ENCODE data around the gene CCL27. TPM values are rescaled to one million over a fixed set of nuclear protein-coding genes. Genes with fewer than 3 reads are reported as not detected.

CCL27 gene
- total RNA-seq, 4 donors from 2014 or later: not detected

DNA sequence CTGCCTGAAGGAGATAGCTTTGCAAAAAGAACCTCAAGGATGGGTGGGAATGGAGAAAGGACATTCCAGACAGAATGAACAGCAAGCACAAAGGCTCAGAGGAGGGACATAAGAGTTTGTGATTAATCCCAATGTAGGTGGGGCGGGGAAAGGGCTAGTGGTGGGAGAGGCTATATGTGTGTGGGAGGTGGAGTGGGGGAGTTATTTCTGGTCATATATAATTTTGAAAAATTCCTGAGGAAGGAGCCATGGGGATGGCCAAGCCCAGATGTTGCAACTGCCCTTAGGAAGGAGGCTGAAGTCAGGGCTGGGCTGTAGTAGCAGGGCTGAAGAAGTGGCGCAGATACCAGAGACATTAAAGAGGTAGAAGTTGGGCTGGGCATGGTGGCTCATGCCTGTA, 13.4 kb upstream of the CCL27 start:
- no peak for TF ChIP-seq CTCF (IDR thresholded peaks at IDR 0.05; ENCODE audit: low read depth)

DNA sequence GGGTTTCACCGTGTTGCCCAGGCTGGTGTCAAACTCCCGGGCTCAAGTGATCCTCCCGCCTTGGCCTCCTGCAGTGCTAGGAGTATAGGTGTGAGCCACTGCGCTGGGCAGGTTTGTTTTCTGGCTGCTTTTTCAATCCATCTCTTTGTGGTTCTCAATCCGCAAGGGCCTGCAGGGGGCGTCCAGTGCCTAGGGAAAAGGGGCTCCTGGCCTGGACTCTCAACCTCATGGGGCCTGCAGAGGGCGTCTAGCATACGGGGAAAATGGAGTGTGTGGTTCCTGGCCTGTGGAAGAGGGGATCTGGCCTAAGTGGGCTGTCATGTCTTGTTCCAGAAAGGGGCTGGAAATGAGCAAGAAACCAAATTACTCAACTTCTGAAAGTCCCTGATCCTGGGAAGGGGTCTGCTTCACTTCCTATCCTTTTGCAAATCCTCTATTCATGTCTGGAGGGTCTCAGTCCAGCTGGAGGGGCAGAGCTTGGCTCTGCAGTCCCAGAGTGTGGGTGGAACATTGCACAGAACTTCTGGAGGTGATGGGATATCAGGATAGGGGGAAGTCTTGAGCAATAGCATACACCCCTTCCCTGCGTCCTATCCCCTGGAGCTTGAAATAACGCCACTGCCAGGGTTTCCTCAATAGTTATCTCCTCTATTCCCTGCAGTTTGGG, 12.7 kb upstream of the CCL27 start:
- no peak for TF ChIP-seq CTCF (IDR thresholded peaks at IDR 0.05; ENCODE audit: low read depth)

- no peak for TF ChIP-seq CTCF (IDR thresholded peaks at IDR 0.05; ENCODE audit: low read depth)
These were observed 12.0 kb upstream of the CCL27 start for GRCh38 chr9:34674440-34674839.

DNA sequence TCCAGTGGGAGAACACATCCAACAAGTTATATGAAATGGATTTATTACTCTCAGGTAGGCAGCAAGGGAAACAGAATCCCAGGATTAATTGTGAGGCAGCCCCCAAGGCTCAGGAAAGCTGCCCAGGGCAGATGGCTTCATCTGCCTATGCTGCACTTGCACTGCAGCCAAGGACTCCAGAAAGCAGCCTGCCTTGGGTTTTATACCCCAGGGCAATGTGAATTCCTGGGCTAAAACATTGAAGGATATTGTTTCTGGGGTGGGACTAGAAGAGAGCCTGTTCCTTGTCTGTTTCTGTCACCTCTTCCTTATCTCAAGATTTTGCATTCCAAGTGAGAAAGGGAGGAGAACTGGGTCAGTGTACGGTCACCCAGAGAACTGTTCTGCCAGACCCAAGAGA, 8.8 kb upstream of the CCL27 start:
- TF ChIP-seq CTCF (IDR thresholded peaks at IDR 0.05; ENCODE audit: low read depth): no peak

- TF ChIP-seq CTCF (IDR thresholded peaks at IDR 0.05; ENCODE audit: low read depth): no peak
These were observed 7.5 kb upstream of the CCL27 start for GRCh38 chr9:34669809-34670562.

GRCh38 chr9:34665381-34666250, 3.2 kb upstream of the CCL27 start:
- no peak for TF ChIP-seq CTCF (IDR thresholded peaks at IDR 0.05; ENCODE audit: low read depth)

GRCh38 chr9:34665067-34665380, 2.6 kb upstream of the CCL27 start:
- no peak for TF ChIP-seq CTCF (IDR thresholded peaks at IDR 0.05; ENCODE audit: low read depth)

Data from subcutaneous adipose tissue (tissue), 4 donors.